Thyroid gland (tissue), 4 donors: ENCODE results near the gene LZTS2.

ENCODE experiments used
- CTCF ChIP-seq, 6 experiments: fragments of 200-600 bp in 3 of 6; fragments of 450-650 bp in 3 of 6; sonication (generic) in 3 of 6; IDR thresholded peaks; one replicate each; pipeline ENCODE4 v1.5.1; 2016 to 2019; ENCODE audit warnings: antibody characterized with exemption in 6 of 6, mild to moderate bottlenecking in 2 of 6, inconsistent platforms in 1 of 6, moderate library complexity in 1 of 6
- POLR2A ChIP-seq, 2 donors: fragments of 450-650 bp; IDR thresholded peaks; one replicate each; pipeline ENCODE4 v1.6.1; 2017; ENCODE audit warnings: antibody characterized with exemption in 2 of 2, mild to moderate bottlenecking in 2 of 2, moderate library complexity in 1 of 2

DNA sequence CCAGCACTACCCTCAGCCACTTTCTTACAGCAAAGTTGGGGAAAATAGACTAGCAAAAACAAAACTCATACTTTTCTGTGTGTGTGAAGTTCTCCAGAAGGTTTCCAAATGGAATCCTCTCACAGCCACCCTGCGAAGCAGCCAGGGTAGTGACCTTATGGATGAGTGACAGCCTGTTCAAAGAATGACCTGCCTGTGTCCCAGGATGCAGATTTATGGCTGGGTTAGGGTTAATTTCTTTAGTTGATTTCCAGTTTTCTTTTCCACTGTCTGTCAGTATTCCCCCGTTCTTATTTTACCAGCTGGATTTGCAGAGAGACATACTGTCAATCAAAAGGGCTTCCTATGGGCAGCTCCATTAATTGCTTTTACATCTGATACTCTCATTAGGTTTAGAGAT is 32.7 kb upstream of the LZTS2 start:
- no peak for TF ChIP-seq CTCF (IDR thresholded peaks at IDR 0.05)
- no peak for TF ChIP-seq POLR2A (IDR thresholded peaks at IDR 0.05)
